BJ (cell line): ENCODE measurements around the gene GPX5. TPM values are rescaled to one million over a fixed set of nuclear protein-coding genes. Genes with fewer than 3 reads are reported as not detected.

Experiments
- CTCF ChIA-PET: fragments of 350-600 bp; formaldehyde crosslinking; extraction: SDS; loops from one replicate; lab custom pipeline; 2021; ENCODE audit warnings: antibody characterized with exemption, inconsistent platforms; lab: Yijun Ruan, JAX
- POLR2A ChIA-PET: fragments of 300-600 bp; sonication (Branson Sonifier 250); formaldehyde crosslinking; extraction: SDS; loops from one replicate; lab custom pipeline; 2021; ENCODE audit warnings: antibody characterized with exemption; lab: Charles Lee
- DNase-seq: peaks from one replicate; pipeline ENCODE4 v3.0.0-alpha.2; 2011; ENCODE audit warnings: low read depth
- H3K27me3 ChIP-seq: 2 replicates; pipeline ENCODE4 v1.6.0; 2011; ENCODE audit warnings: low read length; ENCODE audit not compliant: control insufficient read depth, insufficient read depth
- H3K36me3 ChIP-seq: 2 replicates; pipeline ENCODE4 v1.5.1; 2011; ENCODE audit warnings: low read length; ENCODE audit not compliant: control insufficient read depth, insufficient read depth
- H3K4me3 ChIP-seq: 2 replicates; pipeline ENCODE4 v1.5.1; 2011; ENCODE audit warnings: low read depth, mild to moderate bottlenecking, control low read depth, low read length
- CTCF ChIP-seq: IDR thresholded peaks from 2 replicates; pipeline ENCODE4 v1.5.1; 2011; ENCODE audit warnings: low read depth, mild to moderate bottlenecking, control low read depth, inconsistent platforms, low read length, moderate library complexity; ENCODE audit not compliant: insufficient read depth
- polyA minus RNA-seq: library from RNA; depleted of rRNA, polyadenylated mRNA; stranded (reverse); fragments of >200 nt; gene quantifications from 2 replicates; pipeline ENCODE4 v1.2.3, GENCODE V29; 2011; rRNA and poly(A)+ RNA removed
- polyA plus RNA-seq: library from polyadenylated mRNA; depleted of rRNA; stranded (reverse); fragments of >200 nt; gene quantifications from 2 replicates; pipeline ENCODE4 v1.2.3, GENCODE V29; 2011; rRNA removed

Gene GPX5
- not detected in 2 replicates for polyA plus RNA-seq
- polyA minus RNA-seq = not detected in 2 replicates

- DNase-seq = no peak
- Histone ChIP-seq H3K36me3 (no peaks in the 10 kb centered on the region), H3K27me3 (no peaks in the 10 kb centered on the region), H3K4me3 (no peak within 1 kb of the TSS)
- ChIA-PET CTCF (no interaction called here), POLR2A (no interaction called here)
- TF ChIP-seq CTCF = no peak
Measured at GRCh38 chr6:28525496-28526039, at the start of gene GPX5. Gene GPX5, plus strand, starts transcription at chr6:28525881. Its CDS starts 133 bp downstream, at chr6:28526014.

- peaks cover 8% of the 10 kb centered on the region for H3K27me3 ChIP-seq
Measured at GRCh38 chr6:28478518-28478917, 47.2 kb upstream of the GPX5 start.

GRCh38 chr6:28480253-28480932 lies 45.3 kb upstream of the GPX5 start:
- no peak for TF ChIP-seq CTCF
- H3K36me3 ChIP-seq = no peaks in the 10 kb centered on the region
- ChIA-PET POLR2A (interaction anchor here (0.7 kb wide), 1 partner anchor 34 kb away, joined by 3 read pairs; no protein-coding TSS in a partner anchor), CTCF (no interaction called here)
- DNase-seq = no peak
- no peak overlapping the region for H3K4me3 ChIP-seq
- peaks cover 8% of the 10 kb centered on the region for H3K27me3 ChIP-seq

More at GRCh38 chr6:28478518-28478917, 47.2 kb upstream of the GPX5 start:
- Histone ChIP-seq H3K4me3 (no peak overlapping the region), H3K36me3 (no peaks in the 10 kb centered on the region)
- TF ChIP-seq CTCF = no peak
- ChIA-PET POLR2A (no interaction called here), CTCF (interaction anchor here (1.3 kb wide), 1 partner anchor 10 kb away, joined by 6 read pairs; no protein-coding TSS in a partner anchor)
- DNase-seq = no peak

GRCh38 chr6:28485482-28485881 lies 40.2 kb upstream of the GPX5 start:
- peaks cover 3% of the 10 kb centered on the region for H3K27me3 ChIP-seq
- no peaks in the 10 kb centered on the region for H3K36me3 ChIP-seq
- CTCF ChIA-PET = no interaction called here
- POLR2A ChIA-PET = no interaction called here
- no peak for DNase-seq
- no peak for TF ChIP-seq CTCF
- H3K4me3 ChIP-seq = no peak overlapping the region

GRCh38 chr6:28486533-28486932 lies 39.1 kb upstream of the GPX5 start:
- H3K27me3 ChIP-seq = no peaks in the 10 kb centered on the region
- H3K4me3 ChIP-seq = no peak overlapping the region
- no peak for DNase-seq
- ChIA-PET POLR2A (no interaction called here), CTCF (no interaction called here)
- TF ChIP-seq CTCF = no peak
- H3K36me3 ChIP-seq = no peaks in the 10 kb centered on the region
